Measurements from ENCODE around the gene MED13L. TPM values are rescaled to one million over a fixed set of nuclear protein-coding genes. Genes with fewer than 3 reads are reported as not detected.

MED13L gene
- total RNA-seq, 1 donor from 2014 or later = 39.8 TPM

DNA sequence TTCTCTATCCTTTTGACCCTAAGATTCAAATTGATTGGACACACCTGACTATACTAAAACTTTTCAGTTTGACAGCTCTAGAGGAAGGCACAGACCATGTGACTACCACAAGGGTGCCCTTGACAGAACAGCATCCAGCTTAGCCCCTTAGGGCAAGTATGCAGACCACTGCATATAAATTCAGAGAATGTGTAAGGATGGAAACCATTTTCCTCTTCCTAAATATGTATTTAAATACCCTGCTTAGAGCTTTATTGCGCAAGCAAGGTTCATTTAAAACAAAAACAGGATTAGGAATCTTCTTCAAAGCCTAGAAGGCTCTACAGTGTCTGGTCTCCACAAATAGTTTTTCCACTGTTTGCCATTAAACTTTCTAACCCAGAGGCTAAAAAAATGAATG lies 202.8 kb downstream of the MED13L start:
- TF ChIP-seq, protein P1, sequence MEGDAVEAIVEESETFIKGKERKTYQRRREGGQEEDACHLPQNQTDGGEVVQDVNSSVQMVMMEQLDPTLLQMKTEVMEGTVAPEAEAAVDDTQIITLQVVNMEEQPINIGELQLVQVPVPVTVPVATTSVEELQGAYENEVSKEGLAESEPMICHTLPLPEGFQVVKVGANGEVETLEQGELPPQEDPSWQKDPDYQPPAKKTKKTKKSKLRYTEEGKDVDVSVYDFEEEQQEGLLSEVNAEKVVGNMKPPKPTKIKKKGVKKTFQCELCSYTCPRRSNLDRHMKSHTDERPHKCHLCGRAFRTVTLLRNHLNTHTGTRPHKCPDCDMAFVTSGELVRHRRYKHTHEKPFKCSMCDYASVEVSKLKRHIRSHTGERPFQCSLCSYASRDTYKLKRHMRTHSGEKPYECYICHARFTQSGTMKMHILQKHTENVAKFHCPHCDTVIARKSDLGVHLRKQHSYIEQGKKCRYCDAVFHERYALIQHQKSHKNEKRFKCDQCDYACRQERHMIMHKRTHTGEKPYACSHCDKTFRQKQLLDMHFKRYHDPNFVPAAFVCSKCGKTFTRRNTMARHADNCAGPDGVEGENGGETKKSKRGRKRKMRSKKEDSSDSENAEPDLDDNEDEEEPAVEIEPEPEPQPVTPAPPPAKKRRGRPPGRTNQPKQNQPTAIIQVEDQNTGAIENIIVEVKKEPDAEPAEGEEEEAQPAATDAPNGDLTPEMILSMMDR (IDR thresholded peaks at IDR 0.05; ENCODE audit: insufficient read depth, low read length, severe bottlenecking) = no peak
- Histone ChIP-seq H3K36me3 (ENCODE audit: control insufficient read depth, insufficient read depth, low read length) (no peaks in the 10 kb centered on the region), H3K27me3 (ENCODE audit: control insufficient read depth, insufficient read depth, low read length) (no peaks in the 10 kb centered on the region), H3K4me3 (ENCODE audit: low read depth, low read length) (no peak overlapping the region)
- no peak for FAIRE-seq
- DNase-seq (ENCODE audit: low read depth) = no peak

DNA sequence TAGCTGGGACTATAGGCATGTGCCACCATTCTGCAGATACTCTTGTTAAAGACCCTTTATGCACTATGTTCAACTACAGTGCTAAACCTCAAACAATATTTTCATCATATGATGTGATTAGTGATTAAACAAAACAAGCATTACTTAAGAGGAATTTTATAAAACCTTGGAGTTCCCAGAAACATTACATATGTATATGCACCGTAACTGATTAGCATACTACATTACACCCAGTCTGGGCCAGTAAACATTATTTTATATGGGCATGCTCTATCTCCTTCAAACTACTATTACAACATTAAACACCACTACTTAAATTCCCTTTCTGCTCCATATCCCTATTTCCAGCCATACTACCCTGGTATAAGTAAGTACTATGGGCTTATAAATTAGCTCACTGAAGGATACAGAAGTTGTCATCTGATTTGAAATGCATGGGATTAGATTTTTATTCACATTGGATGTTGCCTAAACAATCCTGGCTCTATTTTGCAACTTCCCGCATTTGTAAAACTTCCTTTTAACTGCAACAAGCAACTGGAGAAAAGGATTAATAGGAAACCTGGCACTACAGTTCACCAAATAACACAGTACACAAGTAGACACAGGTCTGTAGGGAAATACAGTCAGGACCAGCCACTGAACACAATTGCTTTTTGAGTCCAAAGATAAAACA lies 205.8 kb downstream of the MED13L start:
- no peak for FAIRE-seq
- Histone ChIP-seq H3K27me3 (ENCODE audit: control insufficient read depth, insufficient read depth, low read length) (no peaks in the 10 kb centered on the region), H3K4me3 (ENCODE audit: low read depth, low read length) (no peak overlapping the region), H3K36me3 (ENCODE audit: control insufficient read depth, insufficient read depth, low read length) (no peaks in the 10 kb centered on the region)
- no peak for DNase-seq (ENCODE audit: low read depth)
- TF ChIP-seq, protein P1 (IDR thresholded peaks at IDR 0.05; ENCODE audit: insufficient read depth, low read length, severe bottlenecking) = no peak

DNA sequence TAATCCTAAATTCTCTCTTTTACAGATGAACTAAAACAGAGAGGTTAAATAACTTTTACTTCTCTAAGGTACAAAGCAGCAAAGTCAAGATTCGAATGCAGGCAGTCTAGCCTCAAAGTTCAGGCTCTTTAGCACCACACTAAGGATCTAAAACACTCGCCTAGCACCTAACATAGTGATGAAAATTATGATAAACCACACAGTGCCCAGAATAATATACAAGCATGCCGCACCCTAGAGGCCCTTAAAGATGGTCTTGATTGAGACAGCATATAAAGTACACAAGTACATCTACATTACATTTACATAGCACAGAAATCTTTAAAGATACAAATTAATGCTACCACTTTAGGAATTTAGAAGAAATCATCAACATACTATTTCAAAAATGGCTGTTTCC lies 207.0 kb downstream of the MED13L start:
- TF ChIP-seq, protein P1 (IDR thresholded peaks at IDR 0.05; ENCODE audit: insufficient read depth, low read length, severe bottlenecking) = no peak
- H3K27me3 ChIP-seq (ENCODE audit: control insufficient read depth, insufficient read depth, low read length) = no peaks in the 10 kb centered on the region
- FAIRE-seq = no peak

DNA sequence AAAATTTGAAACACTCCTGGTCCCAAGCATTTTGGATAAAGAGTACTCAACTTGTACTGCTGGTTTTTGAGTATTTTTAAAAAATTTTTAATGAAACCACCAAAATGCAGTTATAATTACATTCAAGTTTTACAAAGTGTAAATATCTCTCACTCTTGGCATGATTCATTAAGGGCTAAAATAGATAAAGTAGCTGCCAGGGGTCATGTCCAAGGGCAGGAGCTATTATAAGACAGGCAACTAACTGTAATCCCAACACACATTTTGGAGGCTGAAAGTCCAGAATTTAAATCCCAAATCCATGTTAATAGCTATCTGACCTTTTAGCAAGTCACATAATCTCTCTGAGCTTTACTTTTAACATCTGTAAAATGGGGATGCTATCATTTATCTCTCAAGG lies 207.6 kb downstream of the MED13L start:
- TF ChIP-seq, protein P1 (IDR thresholded peaks at IDR 0.05; ENCODE audit: insufficient read depth, low read length, severe bottlenecking) = no peak
- Histone ChIP-seq H3K27me3 (ENCODE audit: control insufficient read depth, insufficient read depth, low read length) (no peaks in the 10 kb centered on the region), H3K36me3 (ENCODE audit: control insufficient read depth, insufficient read depth, low read length) (no peaks in the 10 kb centered on the region), H3K4me3 (ENCODE audit: low read depth, low read length) (no peak overlapping the region)
- FAIRE-seq = no peak
- DNase-seq (ENCODE audit: low read depth) = no peak

More for the DNA sequence above, 207.0 kb downstream of the MED13L start:
- Histone ChIP-seq H3K36me3 (ENCODE audit: control insufficient read depth, insufficient read depth, low read length) (no peaks in the 10 kb centered on the region), H3K4me3 (ENCODE audit: low read depth, low read length) (no peak overlapping the region)
- no peak for DNase-seq (ENCODE audit: low read depth)

DNA sequence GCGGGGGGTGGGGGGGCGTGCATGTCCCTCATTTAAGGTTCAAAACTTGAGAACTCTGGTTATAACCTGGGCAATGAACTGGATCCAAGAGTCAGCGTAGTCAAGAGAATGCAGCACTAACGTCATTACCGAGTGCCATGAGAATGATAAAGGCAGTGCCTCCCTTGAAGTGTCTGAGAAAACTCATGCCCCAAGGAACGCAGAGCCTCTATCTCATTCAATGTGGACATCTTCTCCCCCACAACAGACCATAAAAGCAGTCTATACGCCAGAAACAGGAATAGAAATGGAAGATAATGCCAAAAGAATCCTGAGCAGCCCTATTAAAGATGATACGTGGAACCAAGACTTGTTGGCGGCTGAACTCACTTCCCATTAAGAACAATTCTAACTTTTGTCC lies 208.6 kb downstream of the MED13L start:
- FAIRE-seq (no peak), DNase-seq (ENCODE audit: low read depth) (no peak)
- H3K36me3 ChIP-seq (ENCODE audit: control insufficient read depth, insufficient read depth, low read length) = no peaks in the 10 kb centered on the region
- no peaks in the 10 kb centered on the region for H3K27me3 ChIP-seq (ENCODE audit: control insufficient read depth, insufficient read depth, low read length)
- H3K4me3 ChIP-seq (ENCODE audit: low read depth, low read length) = no peak overlapping the region
- TF ChIP-seq, protein P1 (IDR thresholded peaks at IDR 0.05; ENCODE audit: insufficient read depth, low read length, severe bottlenecking) = no peak

DNA sequence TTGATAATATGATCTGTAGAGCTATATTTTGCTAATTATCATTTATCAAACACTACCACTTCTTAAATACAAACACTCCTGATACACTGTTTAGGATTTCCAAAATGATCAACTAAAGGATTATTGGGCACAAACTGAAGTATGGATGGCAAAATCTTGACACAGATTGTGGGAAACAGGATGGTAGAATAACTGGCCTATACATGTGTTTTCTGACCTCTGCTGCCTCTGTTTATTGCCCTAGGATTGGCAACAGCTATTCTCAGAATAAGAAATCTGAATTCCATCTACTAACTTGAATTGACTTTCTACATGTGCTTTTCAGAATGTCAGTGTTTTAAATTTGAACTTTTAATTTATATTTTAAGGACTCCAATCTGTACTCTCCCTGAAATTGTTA lies 209.1 kb downstream of the MED13L start:
- Histone ChIP-seq H3K27me3 (ENCODE audit: control insufficient read depth, insufficient read depth, low read length) (no peaks in the 10 kb centered on the region), H3K4me3 (ENCODE audit: low read depth, low read length) (no peak overlapping the region), H3K36me3 (ENCODE audit: control insufficient read depth, insufficient read depth, low read length) (no peaks in the 10 kb centered on the region)
- TF ChIP-seq, protein P1 (IDR thresholded peaks at IDR 0.05; ENCODE audit: insufficient read depth, low read length, severe bottlenecking) = no peak
- DNase-seq (ENCODE audit: low read depth) (no peak), FAIRE-seq (no peak)

All from bronchial epithelial cell (primary cell).